NCI-H2196 (cell line): ENCODE measurements around the gene RIMBP2.

Experiments used
- DNase-seq: peaks from one replicate; lab custom pipeline; 2025; ENCODE audit not compliant: unreplicated experiment; lab: John Stamatoyannopoulos, UW

The RIMBP2 gene

DNA sequence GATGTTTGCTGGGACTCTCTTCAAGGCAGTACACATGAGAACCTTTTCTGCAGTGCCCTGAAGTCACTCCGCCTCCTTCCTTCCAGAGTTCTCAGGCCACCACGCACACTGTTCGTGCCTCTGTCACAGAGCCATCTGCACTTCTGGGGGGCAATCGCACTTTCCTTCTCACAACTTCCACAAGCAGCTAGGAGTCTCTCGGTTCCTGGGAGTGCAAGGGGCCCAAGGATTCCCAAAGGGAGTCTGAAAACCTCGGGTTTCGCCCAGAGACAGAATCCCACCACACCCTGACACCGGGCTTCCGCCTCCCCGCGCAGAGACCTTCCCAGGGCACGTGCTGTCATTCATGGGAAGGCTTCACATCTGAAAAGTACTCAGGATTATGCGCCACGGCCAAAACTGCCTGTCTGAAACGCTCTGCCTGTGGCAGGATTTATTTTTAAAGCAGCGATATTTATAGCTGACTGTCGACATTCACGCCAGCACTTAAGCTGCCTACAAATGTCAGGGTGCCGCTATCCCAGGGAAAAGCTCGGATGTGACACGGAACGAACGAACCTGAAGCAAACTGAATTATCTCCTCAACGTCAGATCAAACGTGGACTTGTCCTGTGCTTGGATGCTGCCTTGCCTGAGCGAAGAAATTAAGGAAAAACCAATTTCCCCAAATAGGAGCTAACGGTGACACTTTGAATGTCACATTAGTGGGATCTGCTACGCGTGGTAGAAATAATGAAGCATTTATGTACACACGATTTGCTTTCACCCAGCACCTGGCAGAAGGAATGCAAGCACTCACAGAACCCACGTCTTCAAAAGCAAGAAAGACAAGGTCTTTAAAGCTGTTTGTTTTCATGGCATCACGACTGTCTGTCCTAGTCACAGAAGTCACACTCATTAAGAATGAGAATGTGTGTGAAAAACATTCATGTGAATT, 224.4 kb downstream of the RIMBP2 start:
- DNase-seq, result no peak

GRCh38 chr12:130490674-130491073, 225.4 kb downstream of the RIMBP2 start:
- no peak for DNase-seq

DNA sequence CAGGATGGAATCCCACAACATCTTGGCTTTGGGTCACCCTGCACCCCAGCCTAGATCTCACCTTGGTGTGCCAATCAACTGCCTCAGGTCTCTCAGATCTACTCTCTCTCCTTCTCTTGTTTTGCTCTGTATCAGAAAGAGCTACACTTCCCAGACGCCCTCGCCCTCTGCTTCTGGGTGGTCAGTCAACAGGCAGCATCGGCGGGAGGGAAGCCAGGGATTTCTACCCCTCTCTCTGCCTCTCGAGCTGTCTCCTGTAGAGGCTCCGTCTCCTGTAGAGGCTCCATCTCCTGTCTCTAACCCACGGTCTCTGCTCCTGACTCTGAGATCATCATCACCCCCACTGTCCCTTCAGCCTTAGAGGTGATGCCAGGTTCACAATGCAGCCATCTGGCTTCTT, 226.8 kb downstream of the RIMBP2 start:
- DNase-seq, result no peak

- DNase-seq, result no peak
Measured at GRCh38 chr12:130488358-130488710, 227.8 kb downstream of the RIMBP2 start.

DNA sequence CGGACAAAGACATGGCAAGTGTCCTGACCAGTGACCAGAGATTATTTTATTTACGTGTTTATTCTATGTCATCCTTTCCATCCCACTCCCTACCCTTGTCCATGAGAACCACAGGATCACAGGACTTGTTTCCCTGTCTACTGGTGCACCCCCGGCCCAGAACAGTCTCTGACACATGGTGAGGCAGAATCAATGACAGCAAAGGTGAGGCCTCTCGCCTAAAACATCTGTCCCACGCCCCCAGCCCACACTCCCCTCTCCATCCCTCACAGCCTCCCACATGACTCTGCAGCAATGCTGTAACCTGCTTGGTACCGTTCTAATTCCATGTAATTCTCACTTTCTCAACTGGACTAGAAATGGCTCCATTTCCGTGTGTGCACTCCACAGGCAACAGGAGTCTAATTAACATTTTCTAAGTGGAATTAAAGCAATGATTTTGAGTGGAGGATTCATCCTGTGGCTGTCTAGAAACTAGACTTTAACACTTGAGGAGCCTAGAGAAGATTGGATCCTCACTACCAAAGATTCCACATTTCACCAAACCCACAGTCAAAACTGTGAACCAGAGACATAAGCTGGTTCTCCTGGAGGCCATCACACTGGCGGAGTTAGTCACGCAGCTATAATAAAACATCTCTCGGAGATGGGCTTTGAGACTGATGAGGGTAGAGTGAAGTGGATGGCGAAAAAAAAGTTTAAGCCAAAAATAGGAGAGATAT, 228.3 kb downstream of the RIMBP2 start:
- no peak for DNase-seq

- DNase-seq, result no peak
Measured at GRCh38 chr12:130486891-130487416, 229.1 kb downstream of the RIMBP2 start.

GRCh38 chr12:130486146-130486435, 230.0 kb downstream of the RIMBP2 start:
- DNase-seq, result no peak

- no peak for DNase-seq
Measured at GRCh38 chr12:130485291-130486145, 230.6 kb downstream of the RIMBP2 start.

DNA sequence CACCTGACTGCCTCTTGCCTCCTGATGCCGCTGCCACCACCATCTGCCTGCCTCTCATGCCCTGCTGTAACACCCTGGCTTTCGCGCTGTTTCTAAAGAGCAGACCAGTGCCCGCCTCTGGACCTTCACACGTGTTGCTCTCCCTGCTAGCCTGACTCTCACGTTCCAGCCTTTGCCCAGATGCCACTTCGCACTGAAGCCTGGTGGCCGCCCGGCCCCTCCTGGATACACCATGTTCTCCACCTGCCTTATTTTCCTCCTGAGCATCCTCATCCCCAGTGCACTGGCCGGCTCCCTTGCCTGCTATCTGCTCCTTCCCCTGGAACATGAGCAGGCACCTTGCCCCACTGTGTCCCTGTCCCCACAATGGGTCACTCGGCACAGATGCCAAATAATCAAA, 231.9 kb downstream of the RIMBP2 start:
- DNase-seq, result no peak

DNA sequence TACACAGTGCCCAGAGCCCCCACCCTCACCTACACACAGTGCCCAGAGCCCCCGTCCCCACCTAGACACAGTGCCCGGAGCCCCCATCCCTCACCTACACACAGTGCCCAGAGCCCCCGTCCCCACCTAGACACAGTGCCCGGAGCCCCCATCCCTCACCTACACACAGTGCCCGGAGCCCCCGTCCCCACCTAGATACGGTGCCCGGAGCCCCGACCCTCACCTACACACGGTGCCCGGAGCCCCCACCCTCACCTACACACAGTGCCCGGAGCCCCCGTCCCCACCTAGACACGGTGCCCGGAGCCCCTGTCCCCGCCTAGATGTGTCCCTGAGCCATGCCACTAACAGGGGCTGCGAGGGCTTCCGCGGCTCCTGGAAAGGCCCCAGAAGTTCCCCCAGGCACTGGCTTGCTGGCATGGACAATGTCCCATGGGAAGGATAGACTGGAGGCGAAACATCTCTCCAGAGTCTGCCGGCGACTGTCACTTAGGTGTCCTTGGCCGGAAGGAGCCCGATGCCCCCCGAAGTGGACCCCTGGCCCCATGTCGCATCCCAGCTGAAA, 232.4 kb downstream of the RIMBP2 start:
- DNase-seq, result no peak

GRCh38 chr12:130482448-130482847, 233.7 kb downstream of the RIMBP2 start:
- peak; percentile 11 for DNase-seq

DNA sequence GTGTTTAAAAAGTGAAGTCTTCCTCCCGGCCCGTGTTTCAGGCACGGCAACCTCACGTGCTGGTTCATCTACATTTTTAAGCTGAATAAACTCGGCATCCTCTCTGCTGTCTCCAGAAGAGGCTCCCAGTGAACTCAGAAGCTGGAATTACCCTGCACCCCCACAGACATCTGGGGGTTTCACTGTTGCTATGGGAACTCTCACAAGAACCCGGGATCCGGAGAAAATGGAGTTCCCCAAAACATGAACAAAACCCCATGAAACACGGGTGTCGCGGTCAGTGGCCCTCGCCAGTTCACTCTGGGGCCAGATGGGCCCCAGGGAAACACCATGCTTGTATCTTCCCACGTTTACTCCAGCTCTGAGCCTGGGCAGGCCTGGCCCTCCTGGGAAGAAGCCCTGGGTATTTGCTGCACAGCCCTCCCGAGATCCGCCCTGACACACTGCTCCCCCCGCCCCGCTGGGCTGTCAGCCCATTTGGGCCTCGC, 234.7 kb downstream of the RIMBP2 start:
- DNase-seq, result no peak

- no peak for DNase-seq
Measured at GRCh38 chr12:130480887-130481286, 235.2 kb downstream of the RIMBP2 start.

DNA sequence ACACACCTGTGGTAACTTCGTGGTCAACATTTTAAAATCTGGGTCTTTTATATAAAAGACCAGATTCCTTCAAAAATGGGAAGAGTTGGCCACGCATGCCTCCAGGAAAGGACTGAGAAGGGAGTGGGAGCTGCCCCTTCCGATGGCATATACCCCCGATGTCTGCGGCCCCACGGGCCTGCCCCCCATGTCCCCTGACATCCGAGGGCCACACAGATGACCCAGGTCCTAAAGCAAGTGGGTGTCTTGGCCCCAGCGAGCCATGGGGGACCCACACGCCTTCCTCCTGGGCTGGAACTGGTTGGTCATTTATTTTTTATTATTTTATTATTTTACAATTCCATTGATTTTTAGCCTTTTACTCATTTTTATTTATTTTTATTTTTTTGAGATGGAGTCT, 235.9 kb downstream of the RIMBP2 start:
- no peak for DNase-seq

GRCh38 chr12:130479401-130480125, 236.5 kb downstream of the RIMBP2 start:
- no peak for DNase-seq

- no peak for DNase-seq
Measured at GRCh38 chr12:130478786-130479185, 237.3 kb downstream of the RIMBP2 start.

- DNase-seq, result no peak
Measured at GRCh38 chr12:130477701-130478100, 238.4 kb downstream of the RIMBP2 start.

DNA sequence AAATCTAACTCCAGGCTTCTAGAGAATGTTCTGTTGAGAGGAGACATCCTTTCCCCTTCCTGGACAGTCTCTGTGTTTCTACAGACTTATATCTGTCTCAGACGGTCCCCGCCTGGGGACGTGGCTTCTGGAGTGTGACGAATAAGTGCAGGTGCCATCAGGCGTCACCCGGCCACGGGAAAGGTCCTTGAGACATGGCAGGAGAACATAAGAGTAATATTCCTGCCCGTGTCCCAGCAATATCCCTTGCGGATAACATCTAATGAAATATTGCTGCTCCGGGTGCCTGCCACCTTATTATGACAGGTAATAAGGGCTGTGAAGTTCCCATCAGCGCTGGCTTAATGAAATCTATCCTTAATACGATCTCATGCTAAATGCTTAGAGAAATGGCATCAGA, 238.8 kb downstream of the RIMBP2 start:
- no peak for DNase-seq

DNA sequence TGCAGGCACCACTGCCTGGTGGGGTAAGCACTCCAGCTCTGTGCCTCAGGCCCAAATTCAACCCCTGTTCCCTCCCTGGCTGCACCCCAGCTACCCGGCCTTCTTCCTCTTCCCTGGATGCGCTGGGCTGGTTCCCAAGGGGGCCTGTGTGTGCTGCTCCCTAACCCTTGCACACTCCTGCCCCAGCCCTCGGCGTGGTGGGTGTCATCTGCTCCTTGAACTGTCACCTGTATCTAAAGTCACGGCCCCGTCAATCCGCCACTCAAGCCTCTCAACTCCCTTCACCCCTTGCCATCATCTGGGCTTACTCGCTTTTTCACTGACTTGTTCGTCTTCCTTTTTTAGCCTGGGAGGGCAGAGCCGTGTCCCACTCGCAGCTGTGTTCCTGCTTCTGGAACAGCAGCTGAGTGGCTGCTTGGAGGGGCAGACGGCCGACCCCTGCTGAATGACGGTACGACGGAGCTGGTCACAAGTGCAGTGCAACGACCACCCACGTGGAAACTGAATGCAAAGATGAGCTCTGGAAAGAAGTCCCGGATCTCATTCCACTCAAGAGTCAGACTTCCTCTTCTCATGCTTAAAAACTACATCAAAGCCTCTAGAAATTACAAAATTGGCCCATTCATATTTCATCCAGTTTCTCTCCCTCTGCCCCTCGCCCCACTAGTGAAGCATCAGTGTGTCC, 239.5 kb downstream of the RIMBP2 start:
- no peak for DNase-seq
